Measurements from ENCODE around the gene CCSER2.
A peak's percentile ranks its signal among the peaks of the same experiment; 100 is the strongest.
"Not testable (repeated sequence)": the region's sequence is repeated elsewhere in the genome, so short reads cannot be mapped to it uniquely, and the experiment has no call there.

CCSER2 gene

GRCh38 chr10:84328418-84329195, at the start of gene CCSER2:
Gene CCSER2, plus strand, starts transcription at chr10:84328589. Its CDS starts 42,464 bp downstream, at chr10:84371053.
- DNase-seq (ENCODE audit: low read depth in 2 of 2): peak; percentile 91 to 97

DNA sequence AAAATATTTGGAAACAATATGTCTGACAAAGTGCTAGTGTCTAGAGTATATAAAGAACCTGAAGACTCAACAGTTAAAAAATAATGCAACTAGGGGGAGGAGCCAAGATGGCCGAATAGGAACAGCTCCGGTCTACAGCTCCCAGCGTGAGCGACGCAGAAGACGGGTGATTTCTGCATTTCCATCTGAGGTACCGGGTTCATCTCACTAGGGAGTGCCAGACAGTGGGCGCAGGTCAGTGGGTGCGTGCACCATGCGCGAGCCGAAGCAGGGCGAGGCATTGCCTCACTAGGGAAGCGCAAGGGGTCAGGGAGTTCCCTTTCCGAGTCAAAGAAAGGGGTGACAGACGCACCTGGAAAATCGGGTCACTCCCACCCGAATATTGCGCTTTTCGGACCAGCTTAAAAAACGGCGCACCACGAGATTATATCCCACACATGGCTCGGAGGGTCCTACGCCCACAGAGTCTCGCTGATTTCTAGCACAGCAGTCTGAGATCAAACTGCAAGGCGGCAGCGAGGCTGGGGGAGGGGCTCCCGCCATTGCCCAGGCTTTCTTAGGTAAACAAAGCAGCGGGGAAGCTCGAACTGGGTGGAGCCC, 48.4 kb upstream of the CCSER2 start:
- DNase-seq (ENCODE audit: low read depth in 2 of 2): not testable (repeated sequence)

GRCh38 chr10:84286695-84287094, 41.7 kb upstream of the CCSER2 start:
- DNase-seq (ENCODE audit: low read depth in 2 of 2): no peak

- DNase-seq (ENCODE audit: low read depth in 2 of 2): no peak
Measured at GRCh38 chr10:84288151-84288550, 40.2 kb upstream of the CCSER2 start.

GRCh38 chr10:84289521-84290200, 38.7 kb upstream of the CCSER2 start:
- no peak for DNase-seq (ENCODE audit: low read depth in 2 of 2)

DNA sequence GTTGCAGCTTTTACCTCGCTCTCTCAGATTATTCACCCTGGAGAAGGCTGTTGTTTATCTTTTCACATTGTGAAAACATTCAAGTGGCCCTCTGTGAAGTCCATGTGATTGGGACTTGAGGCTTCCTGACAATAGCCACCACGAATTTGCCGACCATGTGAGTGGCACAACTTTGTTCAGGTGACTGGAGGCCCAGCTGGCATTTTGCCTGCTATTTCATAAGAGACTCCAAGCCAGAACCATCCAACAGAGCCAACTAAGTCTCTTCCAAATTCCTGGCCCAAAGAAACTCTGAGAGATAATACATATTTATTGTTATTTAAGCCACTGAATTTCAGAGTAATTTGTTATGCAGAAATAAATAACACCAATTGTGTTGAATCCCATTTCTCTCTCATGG, 38.2 kb upstream of the CCSER2 start:
- DNase-seq (ENCODE audit: low read depth in 2 of 2): no peak

DNA sequence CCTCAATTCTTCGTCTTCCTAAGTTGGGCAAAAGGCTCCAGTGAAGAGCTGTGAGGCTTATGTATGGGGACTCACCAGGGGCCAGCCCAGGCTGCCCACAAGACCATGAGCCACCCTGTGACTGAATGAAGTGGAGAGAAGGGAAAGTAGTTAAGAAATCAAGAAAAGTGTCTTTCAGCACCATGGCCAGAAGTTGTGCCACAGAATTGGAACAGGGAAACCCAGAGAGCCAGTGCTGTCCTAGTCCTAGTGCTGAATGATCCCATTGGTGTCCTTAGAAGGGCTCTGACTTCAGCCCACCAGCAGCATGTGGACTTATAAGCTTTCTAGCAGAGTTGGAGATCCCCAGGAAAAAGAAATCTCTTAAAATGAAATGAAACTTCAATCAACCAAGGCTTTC, 37.0 kb upstream of the CCSER2 start:
- no peak for DNase-seq (ENCODE audit: low read depth in 2 of 2)

- no peak for DNase-seq (ENCODE audit: low read depth in 2 of 2)
Measured at GRCh38 chr10:84292502-84292901, 35.9 kb upstream of the CCSER2 start.

DNA sequence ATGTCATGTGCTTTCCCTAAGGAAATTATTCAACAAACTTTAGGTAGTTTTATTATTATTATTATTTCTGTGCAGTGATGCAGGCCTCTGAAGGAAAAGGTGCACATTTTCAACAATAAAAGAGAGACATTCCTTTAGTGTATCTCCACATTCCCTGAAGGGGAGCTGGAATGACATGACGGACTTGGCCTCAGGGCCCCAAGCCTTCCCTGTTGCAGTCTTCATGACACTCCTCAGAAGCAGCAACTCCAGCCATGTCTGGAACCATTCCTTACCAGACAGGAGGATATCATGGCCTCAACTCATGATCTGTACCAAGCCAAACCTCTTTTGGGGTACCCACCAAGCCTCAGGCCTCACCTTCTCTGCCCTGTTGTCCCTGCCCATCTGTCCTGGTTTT, 35.2 kb upstream of the CCSER2 start:
- DNase-seq (ENCODE audit: low read depth in 2 of 2): no peak

GRCh38 chr10:84293574-84294016, 34.8 kb upstream of the CCSER2 start:
- DNase-seq (ENCODE audit: low read depth in 2 of 2): peak in 1 of 2 donors; percentile 14

DNA sequence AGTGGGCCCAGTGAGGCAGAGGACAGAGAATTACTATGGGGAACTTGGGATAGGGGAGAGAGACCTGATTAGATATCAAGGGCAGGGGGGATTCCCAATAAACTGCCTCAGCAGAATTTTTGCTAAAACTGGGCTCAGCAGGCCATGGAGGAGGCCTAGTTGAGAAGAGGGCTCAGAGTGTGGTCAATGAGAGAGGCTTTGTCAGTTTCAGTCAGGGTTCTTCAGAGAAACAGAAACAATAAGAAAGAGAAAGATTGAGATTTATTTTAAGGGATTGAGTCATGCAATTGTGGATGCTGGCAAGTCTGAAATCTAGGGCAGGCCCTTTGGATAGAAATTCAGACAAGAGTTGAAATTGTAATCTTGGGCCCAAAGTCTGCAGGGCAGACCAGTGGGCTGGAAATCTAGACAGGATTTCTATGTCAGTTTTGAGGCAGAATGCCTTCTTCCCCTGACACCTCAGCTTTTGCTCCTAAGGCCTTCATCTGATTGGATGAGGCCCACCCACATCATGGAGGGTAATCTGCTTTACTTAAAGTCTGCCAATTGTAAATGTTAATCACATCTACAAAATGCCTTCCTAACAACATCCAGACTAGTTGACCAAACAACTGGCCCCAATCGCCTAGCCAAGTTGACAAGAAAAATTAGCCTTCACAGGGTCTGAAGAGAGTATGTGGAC, 33.5 kb upstream of the CCSER2 start:
- DNase-seq (ENCODE audit: low read depth in 2 of 2): no peak

DNA sequence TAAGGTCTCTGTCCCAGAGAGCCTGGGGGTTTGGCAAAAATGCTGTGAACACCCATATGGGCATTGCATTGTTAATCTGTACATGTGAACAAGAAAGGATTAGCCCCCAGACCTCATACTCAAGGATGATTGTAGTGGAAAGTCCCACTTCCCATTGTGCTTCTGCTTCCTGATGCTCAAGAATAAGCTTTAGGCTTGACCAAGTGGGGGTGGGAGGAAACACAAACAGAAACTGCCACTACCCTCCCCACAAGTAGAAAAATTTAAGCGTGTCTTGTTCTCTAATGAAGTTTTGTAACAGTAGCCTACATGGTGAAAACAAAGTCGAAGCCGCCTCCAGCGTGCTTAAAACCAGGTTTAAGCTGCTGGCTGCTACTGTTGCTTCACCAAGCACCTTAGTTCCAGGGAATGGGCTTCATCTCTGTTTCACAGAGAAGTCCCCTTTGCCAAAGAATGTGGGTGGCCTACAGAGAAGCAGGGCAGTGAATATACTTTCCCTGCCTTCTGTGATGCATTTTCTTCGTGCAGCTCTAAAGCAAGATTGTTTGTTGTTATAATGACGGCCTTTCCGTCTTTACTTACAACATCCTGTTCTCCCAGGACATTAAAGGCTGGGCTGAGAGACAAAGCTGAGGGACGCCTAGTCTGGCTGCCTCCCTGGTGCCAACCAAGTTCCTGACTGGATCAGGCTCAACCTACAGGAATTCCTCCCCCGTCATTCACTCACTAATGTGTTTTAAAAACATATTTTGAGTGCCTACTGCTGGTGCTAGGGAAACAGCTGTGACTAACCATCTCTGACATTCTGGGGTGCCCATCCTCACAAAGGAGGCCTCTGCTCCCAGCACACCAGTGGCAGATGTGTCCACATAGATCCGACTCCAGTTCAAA, 32.1 kb upstream of the CCSER2 start:
- no peak for DNase-seq (ENCODE audit: low read depth in 2 of 2)

GRCh38 chr10:84298057-84298456, 30.3 kb upstream of the CCSER2 start:
- no peak for DNase-seq (ENCODE audit: low read depth in 2 of 2)

- no peak for DNase-seq (ENCODE audit: low read depth in 2 of 2)
Measured at GRCh38 chr10:84302223-84302622, 26.2 kb upstream of the CCSER2 start.

DNA sequence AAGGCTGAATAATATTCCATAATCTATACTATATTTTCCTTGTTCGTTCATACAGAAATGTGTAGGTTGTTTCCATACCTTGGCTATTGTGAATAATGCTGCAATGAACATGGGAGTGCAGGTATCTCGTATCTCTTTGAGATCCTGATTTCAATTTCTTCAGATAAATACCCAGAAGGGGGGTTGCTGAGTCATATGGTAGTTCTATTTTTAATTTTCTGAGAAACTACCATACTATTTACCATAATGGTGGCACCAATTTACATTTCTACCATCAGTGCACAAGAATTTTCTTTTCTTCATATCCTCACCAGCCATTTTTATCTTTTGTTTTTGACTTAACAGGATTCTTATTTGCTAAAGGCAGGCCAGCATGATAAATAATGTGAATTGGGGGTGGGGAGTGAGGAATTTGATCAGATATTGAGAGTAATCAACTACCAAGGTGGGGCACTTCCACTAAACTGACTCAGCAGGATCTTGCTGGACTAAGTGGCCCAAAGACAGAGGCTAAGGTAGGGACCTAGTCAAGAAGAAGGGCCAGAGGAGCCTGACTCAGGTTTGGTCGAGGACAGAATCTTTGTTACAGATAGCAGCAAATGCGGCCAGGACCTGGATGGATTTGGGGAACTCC, 21.5 kb upstream of the CCSER2 start:
- no peak for DNase-seq (ENCODE audit: low read depth in 2 of 2)

GRCh38 chr10:84308021-84308420, 20.4 kb upstream of the CCSER2 start:
- no peak for DNase-seq (ENCODE audit: low read depth in 2 of 2)

- peak in 1 of 2 donors; percentile 40 for DNase-seq (ENCODE audit: low read depth in 2 of 2)
Measured at GRCh38 chr10:84308481-84309304, 19.7 kb upstream of the CCSER2 start.

- DNase-seq (ENCODE audit: low read depth in 2 of 2): no peak
Measured at GRCh38 chr10:84310470-84310869, 17.9 kb upstream of the CCSER2 start.

GRCh38 chr10:84311576-84311975, 16.8 kb upstream of the CCSER2 start:
- DNase-seq (ENCODE audit: low read depth in 2 of 2): no peak

DNA sequence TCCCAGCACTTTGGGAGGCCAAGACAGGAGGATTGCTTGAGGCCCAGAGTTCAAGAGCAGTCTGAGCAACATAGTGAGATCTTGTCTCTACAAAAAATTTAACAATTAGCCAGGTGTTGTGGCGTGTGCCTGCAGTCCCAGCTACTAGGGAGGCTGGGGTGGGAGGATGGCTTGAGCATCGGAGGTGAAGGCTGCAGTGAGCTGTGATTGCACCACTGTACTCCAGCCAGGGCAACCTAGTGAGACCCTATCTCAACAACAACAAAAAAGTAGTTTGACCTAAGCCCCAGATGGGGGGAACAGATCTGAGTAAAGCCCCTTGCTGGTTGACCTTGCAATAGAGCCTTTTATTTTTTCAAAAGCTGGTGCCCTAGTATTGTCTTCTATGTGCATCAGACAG, 15.6 kb upstream of the CCSER2 start:
- no peak for DNase-seq (ENCODE audit: low read depth in 2 of 2)

Data from activated CD4-positive, alpha-beta T cell treated with anti-CD3 and anti-CD28 coated beads for 24 hours (primary cell).